NCI-H510A treated with DMSO at 0.1 percent for 48 hours (cell line): ENCODE data around the gene MRPL38.
A peak's percentile ranks its signal among the peaks of the same experiment; 100 is the strongest.
"Not testable (repeated sequence)": the region's sequence is repeated elsewhere in the genome, so short reads cannot be mapped to it uniquely, and the experiment has no call there.

Source experiments
- DNase-seq: peaks from one replicate; lab custom pipeline; 2025; lab: John Stamatoyannopoulos, UW

The MRPL38 gene

DNA sequence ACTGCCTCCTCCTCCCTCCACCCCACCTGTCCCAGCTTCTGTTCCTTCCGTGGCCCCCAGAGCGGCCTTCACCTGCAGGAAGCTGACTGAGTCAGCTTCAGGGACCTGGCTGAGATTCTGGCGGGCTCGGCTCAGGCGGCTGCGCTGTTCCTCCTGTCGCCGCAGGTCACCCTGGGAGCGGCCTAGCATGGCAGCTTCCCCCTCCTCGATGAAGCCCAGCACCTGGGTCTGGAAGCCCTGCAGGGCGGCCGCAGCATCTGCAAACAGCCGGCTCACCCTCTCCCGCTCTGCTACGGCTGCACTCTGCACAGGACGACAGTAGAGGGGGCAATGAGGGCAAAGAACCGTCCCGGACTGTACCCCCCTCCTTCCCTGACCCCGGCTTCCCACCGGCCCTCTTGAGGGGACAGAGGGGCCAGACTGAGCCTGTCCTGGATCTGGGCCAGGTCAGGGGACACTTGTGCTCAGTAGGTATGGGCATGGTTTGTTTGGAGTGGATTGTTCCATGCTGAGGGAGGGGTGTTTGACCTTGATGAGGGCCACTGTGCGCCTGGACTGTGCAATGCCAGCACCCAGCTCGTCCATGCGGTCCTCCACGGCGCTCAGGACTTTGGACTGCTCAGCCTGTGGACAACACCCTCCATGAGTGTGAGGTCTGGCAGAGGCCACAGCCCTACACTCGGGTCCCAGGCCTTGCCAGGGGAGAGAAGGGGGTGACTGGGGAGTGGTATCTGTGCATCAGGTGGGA is 28.3 kb downstream of the MRPL38 start:
- peak; percentile 78 for DNase-seq

DNA sequence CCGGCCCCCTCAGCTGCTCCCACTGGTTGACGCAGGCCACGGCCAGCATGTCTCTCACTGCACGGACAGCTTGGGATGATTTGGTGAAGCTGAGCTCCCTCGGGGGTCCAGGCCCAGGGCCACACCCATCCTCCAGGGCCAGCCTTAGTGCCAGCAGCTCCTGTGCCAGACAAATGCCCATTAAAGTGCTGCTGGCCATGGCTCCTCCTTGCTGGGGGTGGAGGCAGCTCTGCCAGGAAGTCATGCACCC is 28.8 kb downstream of the MRPL38 start:
- DNase-seq, result no peak

DNA sequence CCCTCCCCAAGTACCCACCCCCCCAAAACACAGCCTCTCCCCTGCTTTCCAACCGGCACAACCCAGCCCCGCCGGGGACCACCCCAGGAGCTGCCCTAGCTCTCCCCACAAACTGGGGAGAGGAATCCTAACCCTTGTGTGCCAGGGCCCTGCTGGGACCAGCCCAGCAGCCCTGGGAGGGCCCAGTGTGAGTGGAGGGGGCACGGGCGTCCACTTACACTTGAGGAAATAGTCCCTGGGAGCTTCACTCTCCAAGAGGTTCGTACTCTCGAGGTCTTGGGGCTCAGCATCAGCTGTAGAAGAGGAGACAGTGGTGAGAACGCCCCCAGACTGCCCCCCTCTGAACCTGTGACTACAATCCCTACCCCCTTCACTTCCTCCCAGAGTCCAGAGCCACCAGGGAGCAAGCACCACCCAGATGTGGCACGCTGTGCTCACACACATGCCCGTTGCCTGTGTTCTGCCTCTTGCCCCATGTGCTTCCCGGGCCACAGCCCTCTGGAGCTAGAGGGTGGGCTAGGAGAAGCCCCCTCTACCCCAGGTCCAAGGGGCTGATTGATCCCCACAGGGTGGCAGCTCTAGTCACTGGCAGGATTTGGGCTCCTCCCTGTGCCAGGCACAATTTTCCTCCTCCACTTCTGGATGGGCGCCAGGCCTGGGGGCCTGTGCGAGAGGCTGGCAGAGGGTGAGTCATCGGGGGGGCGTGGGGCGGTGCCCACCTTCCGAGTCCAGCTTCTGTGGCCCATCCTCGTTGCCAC is 29.3 kb downstream of the MRPL38 start:
- no peak for DNase-seq

DNA sequence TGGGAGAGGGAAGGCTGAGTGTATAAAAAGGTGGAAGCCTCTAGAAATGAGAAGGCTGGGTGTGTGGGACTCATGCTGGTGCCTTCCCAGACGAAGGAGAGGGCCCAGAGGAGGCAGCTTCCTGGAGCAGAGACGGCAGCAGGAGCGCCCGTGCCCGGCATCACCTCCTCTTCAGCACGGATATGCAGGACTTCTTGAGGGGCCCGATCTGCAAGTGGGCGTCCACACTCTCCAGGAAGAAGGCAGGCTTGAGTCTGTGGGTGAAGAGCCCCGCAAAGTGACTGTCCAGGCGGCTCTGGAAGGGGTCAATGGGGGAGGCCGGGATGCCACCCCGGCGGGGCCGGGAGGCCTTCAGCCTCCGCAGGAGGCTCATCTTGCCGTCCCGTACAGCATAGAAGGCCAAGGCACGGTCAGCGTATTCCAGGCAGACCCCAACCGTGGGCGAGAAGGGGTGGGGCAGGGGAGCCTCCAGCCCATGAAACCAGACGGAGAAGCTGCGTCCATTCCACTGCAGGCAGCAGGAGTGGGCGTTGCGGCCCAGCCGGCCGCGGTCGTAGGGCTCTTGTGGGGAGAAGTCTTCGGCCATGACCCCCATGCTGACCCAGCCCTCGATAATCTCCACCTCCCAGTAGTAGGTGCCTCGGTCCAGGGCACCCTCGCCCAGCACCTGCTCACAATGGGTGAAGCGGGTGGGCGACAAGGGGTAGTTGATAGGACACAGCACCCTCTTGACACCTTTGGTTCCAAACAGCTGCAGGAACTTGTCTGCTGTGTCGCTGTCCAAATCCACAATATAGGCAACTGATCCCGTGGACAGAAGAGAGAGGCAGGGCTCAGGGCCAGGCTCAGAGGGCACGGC is 30.1 kb downstream of the MRPL38 start:
- no peak for DNase-seq

DNA sequence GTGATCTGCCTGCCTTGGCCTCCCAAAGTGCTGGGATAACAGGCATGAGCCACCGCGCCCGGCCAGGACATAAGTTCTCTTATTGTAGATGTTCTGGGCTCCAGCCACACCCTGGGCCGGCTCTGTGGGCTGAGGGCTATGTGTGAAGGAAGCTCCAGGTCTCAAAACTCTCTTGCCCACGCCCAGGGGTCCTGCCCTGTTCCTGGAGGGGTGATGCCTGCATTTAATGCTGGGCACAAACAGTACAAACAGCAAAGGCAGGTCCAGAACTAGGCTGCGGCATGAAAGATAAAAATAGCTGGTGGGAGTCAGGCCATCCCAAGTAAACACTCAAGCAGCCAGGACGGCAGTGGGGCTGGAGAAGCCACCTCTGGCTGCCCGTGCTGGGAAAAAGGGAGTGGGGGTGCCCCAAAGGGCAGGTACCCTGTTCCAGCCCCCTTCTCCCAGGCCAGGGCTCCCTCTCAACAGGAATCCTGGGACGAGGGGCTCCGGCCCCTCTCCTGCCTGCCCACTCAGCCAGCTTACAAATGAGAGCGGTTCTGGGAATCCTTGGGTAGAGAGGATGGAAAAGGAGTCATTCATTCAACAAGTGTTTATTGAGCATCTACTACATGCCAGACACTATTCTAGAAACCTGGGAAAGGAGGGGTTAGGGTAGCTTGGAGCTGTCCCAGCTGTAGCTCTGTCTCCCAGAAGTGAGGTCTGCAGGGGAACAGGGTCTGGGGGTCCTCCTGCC is 30.9 kb downstream of the MRPL38 start:
- DNase-seq, result no peak

DNA sequence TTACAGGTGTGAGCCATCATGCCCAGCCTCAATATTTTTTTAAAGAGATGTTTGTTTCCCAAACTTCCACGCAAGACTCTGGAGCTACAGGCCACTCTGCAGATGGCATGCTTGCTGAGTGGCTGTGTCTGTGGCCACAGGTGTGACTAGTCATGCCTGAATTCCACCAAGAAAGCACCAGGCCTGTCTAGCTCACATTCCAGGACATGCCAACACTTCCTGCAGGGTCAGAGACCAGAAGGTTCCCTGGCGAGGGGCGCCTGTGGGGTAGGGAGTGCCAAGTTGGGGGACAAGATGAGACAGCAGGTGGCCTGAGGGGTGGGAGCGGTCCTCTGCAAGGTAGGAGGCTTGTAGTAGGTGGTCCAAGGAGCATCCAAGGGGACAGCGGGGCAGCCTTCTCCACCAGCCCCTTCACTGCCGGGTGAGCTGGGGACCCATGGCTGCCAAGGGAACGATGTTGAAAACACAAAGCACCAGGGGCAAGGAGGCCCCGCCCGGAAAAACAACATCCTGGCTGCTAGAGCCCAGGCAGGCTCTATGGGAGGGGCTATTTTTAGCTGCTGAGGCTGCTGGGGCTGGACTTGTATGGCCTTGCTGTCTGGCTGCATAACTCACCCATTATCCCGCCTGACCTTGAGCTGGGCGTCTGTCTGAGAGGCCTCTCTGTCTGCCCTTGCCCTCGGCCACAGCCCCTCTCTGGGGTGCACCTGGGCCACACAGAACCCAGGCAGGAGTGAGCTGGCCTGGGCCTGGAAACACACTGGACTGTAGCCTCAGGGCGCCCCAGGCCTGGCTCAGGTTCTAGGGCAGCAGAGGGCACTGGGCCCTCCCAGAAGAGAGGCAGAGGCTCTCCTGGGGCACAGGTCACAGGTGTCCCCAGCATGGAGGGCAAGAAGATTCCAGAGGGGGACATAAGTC is 32.0 kb downstream of the MRPL38 start:
- no peak for DNase-seq

DNA sequence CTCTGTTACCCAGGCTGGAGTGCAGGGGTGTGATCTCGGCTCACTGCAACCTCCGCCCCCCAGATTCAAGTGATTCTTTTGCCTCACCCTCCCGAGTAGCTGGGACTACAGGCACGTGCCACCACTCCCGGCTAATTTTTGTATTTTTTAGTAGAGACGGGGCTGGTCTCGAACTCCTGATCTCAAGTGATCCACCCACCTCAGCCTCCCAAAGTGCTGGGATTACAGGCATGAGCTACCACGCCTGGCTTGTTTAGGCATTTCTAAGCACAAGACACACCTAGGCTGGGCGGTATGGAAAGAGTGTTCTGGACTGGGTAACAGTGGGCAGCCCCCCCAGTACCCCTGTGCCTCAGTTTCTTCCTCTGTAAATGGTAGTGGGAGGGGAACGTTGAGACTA is 34.5 kb downstream of the MRPL38 start:
- DNase-seq, result not testable (repeated sequence)

DNA sequence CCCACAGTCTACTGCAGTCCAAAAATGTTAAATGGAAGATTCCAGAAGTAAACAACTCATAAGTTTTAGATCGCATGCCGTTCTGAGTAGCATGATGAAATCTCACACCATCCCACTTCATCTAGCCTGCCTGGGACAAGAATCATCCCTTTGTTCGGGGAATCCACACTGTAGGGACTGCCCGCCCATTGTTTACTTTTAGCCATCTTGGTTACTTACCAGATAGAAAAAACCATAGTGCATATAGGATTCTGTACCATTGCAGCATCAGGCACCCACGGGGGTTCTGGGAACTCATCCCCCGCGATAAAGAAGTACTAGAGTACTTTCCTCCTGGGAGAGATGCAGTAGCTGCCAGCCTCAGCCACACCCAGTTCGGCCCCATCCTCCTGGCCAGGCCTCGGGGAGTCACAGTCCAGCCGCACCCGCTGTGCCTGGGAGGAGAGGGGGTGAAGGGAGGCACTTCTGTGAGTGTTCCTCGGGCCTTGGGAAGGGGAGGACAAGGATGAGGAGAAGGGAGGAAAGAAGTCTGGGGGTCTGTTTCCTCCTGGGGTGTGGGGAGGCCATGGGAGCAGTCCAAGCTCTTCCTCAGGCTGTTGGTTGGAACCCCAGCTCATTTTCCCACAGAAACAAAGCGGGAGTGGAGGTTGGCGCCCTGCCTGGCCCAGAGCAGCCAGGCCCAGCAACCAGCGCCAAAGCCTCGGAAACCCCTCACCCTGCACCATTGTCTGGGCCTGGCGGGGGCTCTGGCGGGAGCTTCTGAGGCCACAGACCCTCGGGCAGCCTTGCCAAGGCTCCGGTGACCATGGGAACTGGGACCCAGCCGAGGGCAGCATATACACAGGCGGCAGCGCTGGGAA is 35.2 kb downstream of the MRPL38 start:
- DNase-seq, result no peak

DNA sequence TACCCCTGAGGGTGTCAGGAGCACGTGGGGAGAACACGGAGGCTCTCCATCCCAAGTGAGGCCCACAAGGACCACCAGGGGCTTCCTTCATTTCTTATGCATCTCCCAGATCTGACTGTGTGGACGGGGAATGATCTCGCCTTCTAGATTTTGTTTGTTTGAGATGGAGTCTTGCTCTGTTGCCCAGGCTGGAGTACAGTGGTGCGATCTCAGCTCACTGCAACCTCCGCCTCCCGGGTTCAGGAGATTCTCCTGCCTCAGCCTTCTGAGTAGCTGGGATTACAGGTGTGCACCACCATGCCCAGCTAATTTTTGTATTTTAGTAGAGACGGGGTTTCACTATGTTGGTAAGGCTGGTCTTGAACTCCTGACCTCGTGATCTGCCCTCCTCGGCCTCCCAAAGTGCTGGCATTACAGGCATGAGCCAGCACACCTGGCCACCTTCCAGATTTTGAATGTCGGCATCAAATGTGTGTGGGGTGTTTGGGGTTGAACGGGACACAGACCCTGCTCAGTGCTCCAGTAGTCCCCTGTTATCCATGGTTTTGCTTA is 35.9 kb downstream of the MRPL38 start:
- not testable (repeated sequence) for DNase-seq

DNA sequence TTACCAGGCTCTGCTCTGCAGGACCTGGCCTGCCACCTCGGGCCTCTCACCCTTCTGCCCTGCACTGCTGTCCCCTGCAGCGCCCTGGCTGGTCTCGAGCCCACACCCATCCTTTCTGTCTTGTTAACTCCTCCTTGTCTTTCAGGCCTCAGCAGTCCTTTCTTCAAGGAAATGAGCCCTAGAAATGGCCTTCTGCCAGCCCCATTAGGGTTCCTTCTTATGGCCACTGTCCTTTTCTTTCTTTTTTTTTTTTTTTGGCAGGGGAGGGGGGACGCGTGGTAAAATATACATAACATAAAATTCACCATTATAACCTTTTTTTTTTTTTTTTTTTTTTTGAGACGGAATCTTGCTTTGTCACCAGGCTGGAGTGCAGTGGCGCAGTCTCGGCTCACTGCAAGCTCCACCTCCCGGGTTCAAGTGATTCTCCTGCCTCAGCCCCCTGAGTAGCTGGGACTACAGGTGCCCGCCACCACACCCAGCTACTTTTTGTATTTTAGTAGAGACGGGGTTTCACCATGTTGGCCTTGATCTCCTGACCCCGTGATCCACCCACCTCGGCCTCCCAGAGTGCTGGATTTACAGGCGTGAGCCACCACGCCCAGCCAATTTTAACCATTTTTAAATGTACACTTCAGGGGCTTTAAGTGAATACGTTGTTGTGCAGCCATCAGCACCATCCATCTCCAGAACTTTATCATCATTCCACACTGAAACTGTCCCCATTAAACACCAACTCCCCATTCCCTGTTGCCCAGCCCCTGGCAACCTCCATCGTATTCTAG is 39.1 kb downstream of the MRPL38 start:
- DNase-seq, result not testable (repeated sequence)

DNA sequence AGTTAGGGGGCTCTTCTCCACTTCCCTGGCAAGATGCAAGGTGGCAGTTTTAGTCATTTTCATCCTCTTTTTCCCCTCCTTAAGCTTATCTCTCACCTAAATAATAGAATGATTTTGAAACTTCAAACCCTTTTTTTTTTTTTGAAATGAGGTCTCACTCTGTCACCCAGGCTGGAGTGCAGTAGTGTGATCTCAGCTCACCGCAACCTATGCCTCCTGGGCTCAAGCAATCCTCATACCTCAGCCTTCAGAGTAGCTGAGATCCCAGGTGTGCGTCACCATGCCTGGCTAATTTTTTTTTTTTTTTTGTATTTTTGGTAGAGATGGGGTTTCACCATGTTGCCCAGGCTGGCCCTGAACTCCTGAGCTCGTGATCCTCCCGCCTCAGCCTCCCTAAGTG is 39.8 kb downstream of the MRPL38 start:
- not testable (repeated sequence) for DNase-seq

DNA sequence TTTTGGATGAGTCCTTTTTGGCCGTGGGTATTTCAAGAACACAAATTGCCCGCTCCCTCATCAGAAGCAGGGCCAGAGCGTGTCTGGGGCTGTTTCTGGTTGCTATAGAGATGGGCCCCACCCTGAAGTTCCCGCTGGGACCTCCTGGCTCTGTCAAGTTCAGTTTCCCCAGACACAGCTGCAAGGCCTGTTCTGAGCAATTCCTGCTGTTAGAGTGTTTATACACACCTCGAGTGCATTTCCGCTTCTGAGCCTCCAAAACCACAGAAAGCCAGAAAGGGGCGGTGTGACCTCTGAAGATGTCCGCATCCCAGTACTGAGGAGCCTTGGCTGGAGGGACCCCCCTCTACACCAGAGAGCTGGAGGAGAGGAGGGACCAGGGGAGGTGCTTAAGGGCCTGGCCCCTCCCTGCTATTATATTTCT is 40.2 kb downstream of the MRPL38 start:
- DNase-seq, result peak; percentile 41

DNA sequence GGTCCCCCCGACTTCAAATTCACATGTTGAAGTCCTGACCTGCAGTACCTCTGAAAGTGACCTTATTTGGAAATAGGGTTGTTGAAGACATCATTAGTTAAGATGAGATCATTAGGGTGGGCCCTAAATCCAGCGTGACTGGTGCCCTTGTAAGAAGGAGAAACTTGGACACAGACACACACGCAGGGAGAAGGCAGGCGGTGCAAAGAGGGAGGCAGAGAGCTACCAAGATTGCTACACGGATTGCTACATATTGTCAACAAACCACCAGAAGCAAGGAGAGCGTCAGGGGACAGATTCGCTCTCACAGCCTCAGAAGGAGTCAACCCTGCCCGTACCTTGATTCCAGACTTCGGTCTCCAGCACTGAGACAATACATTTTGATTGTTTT is 42.8 kb downstream of the MRPL38 start:
- DNase-seq, result no peak

DNA sequence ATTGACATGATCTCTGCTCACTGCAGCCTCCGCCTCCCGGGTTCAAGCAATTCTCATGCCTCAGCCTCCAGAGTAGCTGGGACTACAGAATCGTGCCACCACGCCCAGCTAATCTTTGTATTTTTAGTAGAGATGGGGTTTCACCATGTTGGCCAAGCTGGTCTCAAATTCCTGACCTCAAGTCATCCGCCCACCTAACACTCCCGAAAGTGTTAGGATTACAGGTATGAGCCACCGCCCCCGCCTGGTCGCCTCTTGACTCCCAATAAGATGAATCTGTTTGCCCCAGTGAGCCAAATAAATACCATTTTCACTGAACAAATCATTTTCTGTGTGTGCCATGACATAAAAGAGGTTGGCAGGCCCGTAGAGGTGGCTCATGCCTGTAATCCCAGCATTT is 45.3 kb downstream of the MRPL38 start:
- not testable (repeated sequence) for DNase-seq

DNA sequence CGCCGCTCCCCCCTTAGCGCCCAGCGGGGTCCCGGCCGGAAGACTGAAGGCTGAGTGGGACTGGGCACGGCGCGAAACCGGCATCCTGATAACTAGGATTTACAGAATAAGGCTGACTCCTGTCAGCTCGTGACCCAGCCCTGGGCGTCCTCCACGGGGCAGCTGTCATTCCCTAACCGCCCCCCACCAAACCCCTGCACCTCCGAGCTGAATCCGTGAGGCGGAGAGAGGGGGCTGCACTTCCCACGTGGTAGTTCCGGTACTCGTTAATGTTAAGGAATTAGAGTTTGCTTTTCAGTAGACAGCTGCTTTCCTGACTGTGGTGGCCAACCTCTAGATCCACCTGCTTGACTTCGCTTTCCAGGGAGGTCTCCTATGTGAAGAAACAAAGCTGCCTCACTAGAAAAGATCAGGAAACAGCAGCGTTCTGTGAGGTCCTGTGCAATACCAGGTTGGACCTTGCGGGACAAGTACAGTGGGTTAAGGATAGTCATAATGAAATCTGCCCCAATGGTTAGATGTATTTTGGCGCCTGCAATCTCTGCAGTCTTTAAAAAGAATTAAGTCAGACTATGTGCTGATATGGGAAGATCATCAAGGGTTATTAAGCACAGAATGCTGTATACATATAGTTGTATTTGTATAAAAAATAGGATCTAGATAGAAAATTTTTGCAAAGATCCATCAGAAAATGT is 48.5 kb downstream of the MRPL38 start:
- DNase-seq, result peak; percentile 14

DNA sequence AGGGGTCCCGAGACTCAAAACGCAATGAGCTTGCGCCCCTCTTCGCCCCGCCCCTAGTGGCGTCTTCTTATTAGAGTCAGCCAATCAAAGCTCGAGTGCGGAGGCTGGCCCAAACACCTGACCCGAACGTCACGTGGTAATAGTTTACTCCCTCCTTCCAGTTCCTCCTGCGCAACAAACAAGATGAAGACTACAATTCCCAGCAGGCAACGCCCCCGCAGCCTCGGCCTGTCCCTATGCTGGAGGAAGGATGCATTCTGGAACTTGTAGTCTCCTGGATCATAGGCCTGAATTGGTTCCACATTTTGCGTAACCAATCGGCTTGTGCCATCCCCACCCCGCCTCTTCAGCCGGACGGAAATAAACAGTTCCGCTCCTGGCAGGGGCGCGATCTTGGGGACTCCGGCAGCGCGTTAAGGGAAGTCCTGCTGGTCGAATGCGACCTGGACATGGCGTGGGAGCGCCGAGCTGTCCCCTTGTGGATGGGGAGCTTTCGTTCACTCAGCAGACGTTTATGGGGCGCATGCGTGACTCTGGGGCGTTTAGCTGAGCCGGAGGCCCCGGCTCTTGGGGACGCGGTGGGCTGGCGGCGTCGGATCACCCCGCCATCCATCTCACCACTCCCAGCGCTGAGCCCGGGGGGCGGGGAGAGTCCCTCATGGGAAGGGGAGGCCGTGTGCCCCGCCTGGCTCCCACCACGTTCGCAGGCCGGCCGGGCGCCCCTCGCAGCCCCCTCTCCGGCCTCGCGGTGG is 49.2 kb downstream of the MRPL38 start, which contains the start of gene WBP2:
TSS of gene WBP2 (minus strand) at position 26 of the 752 bp plus-strand sequence. CDS start 38 bp downstream, outside the sequence.
- peak; percentile 99 for DNase-seq

DNA sequence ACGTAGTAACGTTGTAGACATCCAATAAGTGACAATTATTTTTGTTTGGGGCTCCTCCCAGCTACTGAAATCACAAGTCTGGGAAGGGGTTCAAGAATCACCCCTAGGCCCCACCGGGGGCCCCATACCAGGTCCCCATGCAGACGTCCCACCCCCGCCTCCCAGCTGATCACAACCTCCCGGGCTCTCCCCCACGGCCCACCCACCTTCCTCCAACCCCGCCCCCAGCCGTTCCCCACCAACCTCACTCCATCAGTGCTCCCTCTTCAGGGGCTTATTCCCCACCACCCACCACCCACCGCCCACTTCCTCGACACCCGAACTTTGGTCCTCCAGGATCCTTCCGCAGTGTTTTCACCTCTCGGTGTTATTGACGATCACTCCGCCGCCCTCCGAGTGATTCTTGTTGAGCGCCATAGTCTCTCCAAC is 49.8 kb downstream of the MRPL38 start:
- no peak for DNase-seq
